Esophagus muscularis mucosa (tissue), 3 donors: ENCODE measurements around the gene BZW2.

Experiments
- CTCF ChIP-seq, 3 experiments: fragments of 200-600 bp in 2 of 3; fragments of 450-650 bp in 1 of 3; sonication (generic) in 2 of 3; IDR thresholded peaks; one replicate each; pipeline ENCODE4 v1.5.1; 2017 to 2019; ENCODE audit warnings: antibody characterized with exemption in 3 of 3, mild to moderate bottlenecking in 2 of 3, moderate library complexity in 1 of 3
- POLR2A ChIP-seq: fragments of 450-650 bp; IDR thresholded peaks from one replicate; pipeline ENCODE4 v1.6.1; 2017; ENCODE audit warnings: antibody characterized with exemption, moderate library complexity, mild to moderate bottlenecking, low read depth
- POLR2AphosphoS5 ChIP-seq, 2 donors: sonication (generic); formaldehyde crosslinking; IDR thresholded peaks; one replicate each; pipeline ENCODE4 v1.6.1; 2017; ENCODE audit warnings: antibody characterized with exemption in 2 of 2

GRCh38 chr7:16599860-16600259, 46.1 kb upstream of the BZW2 start:
- TF ChIP-seq CTCF (IDR thresholded peaks at IDR 0.05) (no peak), POLR2A (no peak), POLR2AphosphoS5 (IDR thresholded peaks at IDR 0.05) (no peak)
